K562 (cell line): Measurements from ENCODE around the gene ZNF692. TPM values are rescaled to one million over a fixed set of nuclear protein-coding genes. Genes with fewer than 3 reads are reported as not detected.
A peak's percentile ranks its signal among the peaks of the same experiment; 100 is the strongest.

Source experiments
- FUS ChIP-seq: fragments of 200-400 bp; formaldehyde crosslinking; optimal IDR thresholded peaks from 2 replicates; pipeline ENCODE3; 2017; ENCODE audit warnings: low read depth, low read length
- MAZ ChIP-seq, 2 experiments: fragments of 450-650 bp in 1 of 2; sonication (generic) in 1 of 2; formaldehyde crosslinking; IDR thresholded peaks in 1 of 2; conservative IDR thresholded peaks in 1 of 2; 2 replicates each; pipeline versions ENCODE4 v1.4.0 to v1.5.0; 2020; ENCODE audit warnings: mild to moderate bottlenecking in 1 of 2, missing genetic modification reagents in 1 of 2
- POLR3G ChIP-seq: IDR thresholded peaks from 2 replicates; pipeline ENCODE4 v1.6.1; 2011; ENCODE audit not compliant: insufficient read length, insufficient replicate concordance; ENCODE audit errors: extremely low read depth
- RREB1 ChIP-seq: fragments of 250-450 bp; sonication (Bioruptor Pico); IDR thresholded peaks from 2 replicates; pipeline ENCODE4 v1.4.0; 2020
- SNIP1 ChIP-seq: fragments of 450-650 bp; IDR thresholded peaks from 2 replicates; pipeline ENCODE4 v1.7.1; 2017; ENCODE audit warnings: low read depth, mild to moderate bottlenecking
- SNRNP70 ChIP-seq: fragments of 200-400 bp; formaldehyde crosslinking; optimal IDR thresholded peaks from 2 replicates; pipeline ENCODE3; 2017; ENCODE audit warnings: low read depth, low read length
- TBP ChIP-seq: optimal IDR thresholded peaks from 2 replicates; pipeline ENCODE3; 2011; ENCODE audit warnings: low read depth, low read length, improper control_type of control experiment
- ZNF407 ChIP-seq: fragments of 450-650 bp; IDR thresholded peaks from 2 replicates; pipeline ENCODE4 v1.6.1; 2016; ENCODE audit warnings: low read depth
- polyA plus RNA-seq, 8 experiments: library from polyadenylated mRNA; depleted of rRNA in 4 of 8; stranded (reverse) in 5 of 8; unstranded in 3 of 8; fragments of >200 nt; fragmentation: Nextera tagmentation in 2 of 8; fragmentation: Illumina TruSeq in 1 of 8; extraction: Ambion mirVana in 2 of 8; extraction: Trizol in 1 of 8; gene quantifications; 2 replicates each; pipeline versions ENCODE4 v1.2.1 to v1.2.3, GENCODE V29; 2011 to 2014; ENCODE audit warnings: inconsistent platforms in 1 of 8, missing spikeins in 1 of 8
- total RNA-seq, 7 experiments: library from RNA; depleted of rRNA in 6 of 7; stranded (reverse); fragments of >200 nt in 6 of 7; fragmentation: Illumina TruSeq in 2 of 7; extraction: Trizol in 2 of 7; gene quantifications; 2 replicates each; pipeline versions ENCODE4 v1.2.1 to v1.2.3, GENCODE V29; 2011 to 2021; ENCODE audit warnings: low replicate concordance in 1 of 7
- TF ChIP-seq, protein P1 (sequence below): IDR thresholded peaks from 2 replicates; pipeline ENCODE4 v1.6.1; 2012; ENCODE audit warnings: low read depth, low read length, improper control_type of control experiment, borderline replicate concordance
- TF ChIP-seq, protein P2 (sequence below): fragments of 450-650 bp; formaldehyde crosslinking; conservative IDR thresholded peaks from 2 replicates; pipeline ENCODE4 v1.4.0; 2022; ENCODE audit warnings: mild to moderate bottlenecking, missing genetic modification characterization

ZNF692 gene
- total and polyA plus RNA-seq, 9 of the 15 experiments (the other 6 are each of a cell fraction or from before 2014, with no cell fraction given) = 8.4 to 143 (median 55.9) TPM

DNA sequence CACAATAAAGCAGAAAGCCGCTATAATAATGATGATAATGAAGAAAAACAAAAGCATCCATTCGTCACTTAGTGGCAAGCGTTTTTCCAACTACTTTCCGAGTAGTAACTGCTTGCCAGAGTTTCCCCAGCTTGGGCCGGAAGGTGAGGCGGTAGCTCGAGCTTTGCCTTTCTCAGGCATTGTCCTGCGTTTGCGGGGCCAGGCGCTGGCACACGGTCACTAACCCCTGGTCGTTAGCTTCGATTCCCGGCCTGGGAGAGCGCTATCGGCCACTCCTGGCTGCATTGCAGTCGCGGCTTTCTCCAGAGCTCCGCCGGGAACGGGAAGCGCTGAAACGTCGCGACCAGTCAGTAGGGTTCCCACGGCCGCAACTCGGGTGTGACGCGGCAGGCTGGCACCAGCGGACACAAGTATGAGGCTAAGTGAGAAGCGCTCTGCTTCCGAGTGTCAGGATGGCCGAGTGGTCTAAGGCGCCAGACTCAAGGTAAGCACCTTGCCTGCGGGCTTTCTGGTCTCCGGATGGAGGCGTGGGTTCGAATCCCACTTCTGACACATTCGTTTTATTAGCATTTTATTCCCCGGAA is 14.6 kb upstream of the ZNF692 start (continued):
- TF ChIP-seq POLR3G (peak; percentile 38), ZNF407 (peak; percentile 73), SNIP1 (no peak), SNRNP70 (peak; percentile 10), RREB1 (CRISPR knock-in tag) (no peak; the same call in 1 of the 2 replicates), MAZ (CRISPR knock-in tag; conservative IDR thresholded peaks at IDR 0.05 in 1 of 2, IDR thresholded peaks at IDR 0.05 in 1 of 2) (no peak), TBP (peak; percentile 95), FUS (no peak)
- TF ChIP-seq, protein P1, sequence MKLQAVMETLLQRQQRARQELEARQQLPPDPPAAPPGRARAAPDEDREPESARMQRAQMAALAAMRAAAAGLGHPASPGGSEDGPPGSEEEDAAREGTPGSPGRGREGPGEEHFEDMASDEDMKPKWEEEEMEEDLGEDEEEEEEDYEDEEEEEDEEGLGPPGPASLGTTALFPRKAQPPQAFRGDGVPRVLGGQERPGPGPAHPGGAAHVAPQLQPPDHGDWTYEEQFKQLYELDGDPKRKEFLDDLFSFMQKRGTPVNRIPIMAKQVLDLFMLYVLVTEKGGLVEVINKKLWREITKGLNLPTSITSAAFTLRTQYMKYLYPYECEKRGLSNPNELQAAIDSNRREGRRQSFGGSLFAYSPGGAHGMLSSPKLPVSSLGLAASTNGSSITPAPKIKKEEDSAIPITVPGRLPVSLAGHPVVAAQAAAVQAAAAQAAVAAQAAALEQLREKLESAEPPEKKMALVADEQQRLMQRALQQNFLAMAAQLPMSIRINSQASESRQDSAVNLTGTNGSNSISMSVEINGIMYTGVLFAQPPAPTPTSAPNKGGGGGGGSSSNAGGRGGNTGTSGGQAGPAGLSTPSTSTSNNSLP = no peak
- TF ChIP-seq, protein P2, sequence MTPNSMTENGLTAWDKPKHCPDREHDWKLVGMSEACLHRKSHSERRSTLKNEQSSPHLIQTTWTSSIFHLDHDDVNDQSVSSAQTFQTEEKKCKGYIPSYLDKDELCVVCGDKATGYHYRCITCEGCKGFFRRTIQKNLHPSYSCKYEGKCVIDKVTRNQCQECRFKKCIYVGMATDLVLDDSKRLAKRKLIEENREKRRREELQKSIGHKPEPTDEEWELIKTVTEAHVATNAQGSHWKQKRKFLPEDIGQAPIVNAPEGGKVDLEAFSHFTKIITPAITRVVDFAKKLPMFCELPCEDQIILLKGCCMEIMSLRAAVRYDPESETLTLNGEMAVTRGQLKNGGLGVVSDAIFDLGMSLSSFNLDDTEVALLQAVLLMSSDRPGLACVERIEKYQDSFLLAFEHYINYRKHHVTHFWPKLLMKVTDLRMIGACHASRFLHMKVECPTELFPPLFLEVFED (CRISPR knock-in tag) = no peak
